H1 (cell line): ENCODE measurements around the gene PARK7. TPM values are rescaled to one million over a fixed set of nuclear protein-coding genes. Genes with fewer than 3 reads are reported as not detected.

Experiments
- CTCF ChIA-PET: fragments of 300-600 bp; sonication (Branson Sonifier 250); formaldehyde crosslinking; loops from one replicate; lab custom pipeline; 2021; ENCODE audit not compliant: partially characterized antibody; lab: Charles Lee
- POLR2A ChIA-PET: fragments of 300-600 bp; sonication (Branson Sonifier 250); formaldehyde crosslinking; loops from one replicate; lab custom pipeline; 2021; ENCODE audit warnings: inconsistent platforms; ENCODE audit not compliant: partially characterized antibody; lab: Charles Lee
- DNase-seq, 2 experiments: peaks; one replicate each; pipeline versions ENCODE4 v3.0.0 to v3.0.0-alpha.2; 2010 to 2022; ENCODE audit warnings: low spot score in 2 of 2, low read depth in 1 of 2, mixed read lengths in 1 of 2
- FAIRE-seq: peaks from 2 replicates; lab custom pipeline; 2011; peaks lifted over from hg19 to GRCh38; lab: Jason Lieb, UNC
- H2AFZ ChIP-seq: 2 replicates; pipeline ENCODE4 v1.8.1; 2012; ENCODE audit warnings: low read length, inconsistent platforms
- H2AK5ac ChIP-seq: 2 replicates; pipeline ENCODE4 v1.6.1; 2013; ENCODE audit warnings: low read depth, low read length
- H2BK120ac ChIP-seq: replicated peaks from 2 replicates; pipeline ENCODE3; 2013; ENCODE audit warnings: low read depth, low read length, inconsistent platforms
- H2BK12ac ChIP-seq: 2 replicates; pipeline ENCODE4 v1.6.1; 2013; ENCODE audit warnings: low read depth, low read length
- H2BK15ac ChIP-seq: 2 replicates; pipeline ENCODE4 v1.6.1; 2013; ENCODE audit warnings: low read length
- H2BK20ac ChIP-seq: 2 replicates; pipeline ENCODE4 v1.6.1; 2013; ENCODE audit warnings: low read length
- H2BK5ac ChIP-seq: 2 replicates; pipeline ENCODE4 v1.6.1; 2013; ENCODE audit warnings: low read depth, low read length
- H3K14ac ChIP-seq: 2 replicates; pipeline ENCODE4 v1.6.1; 2013; ENCODE audit warnings: inconsistent platforms; ENCODE audit not compliant: insufficient read length
- H3K18ac ChIP-seq: 2 replicates; pipeline ENCODE4 v1.6.1; 2013; ENCODE audit warnings: low read length; ENCODE audit errors: extremely low read depth
- H3K23ac ChIP-seq: 2 replicates; pipeline ENCODE4 v1.6.1; 2013; ENCODE audit warnings: inconsistent platforms; ENCODE audit not compliant: insufficient read length
- H3K23me2 ChIP-seq: 2 replicates; pipeline ENCODE4 v1.6.1; 2013; ENCODE audit warnings: low read depth, low read length
- H3K27ac ChIP-seq: 2 replicates; pipeline ENCODE4 v1.6.1; 2011; ENCODE audit warnings: low read depth, low read length, inconsistent platforms
- H3K27me3 ChIP-seq, 4 experiments: replicated peaks in 1 of 4; 1 replicate in 1 of 4; 2 replicates in 3 of 4; pipeline versions ENCODE4 v1.6.1 to v1.8.1; 2011 to 2013; ENCODE audit warnings: low read length in 3 of 4, mild to moderate bottlenecking in 3 of 4, inconsistent platforms in 2 of 4, mixed read lengths in 2 of 4, moderate library complexity in 1 of 4; ENCODE audit not compliant: control insufficient read depth in 3 of 4, insufficient read depth in 3 of 4; ENCODE audit errors: extremely low read depth in 1 of 4
- H3K36me3 ChIP-seq, 4 experiments: 2 replicates each; pipeline versions ENCODE4 v1.6.1 to v1.8.1; 2011 to 2013; ENCODE audit warnings: mild to moderate bottlenecking in 4 of 4, low read length in 3 of 4, moderate library complexity in 2 of 4, control low read depth in 1 of 4, inconsistent platforms in 1 of 4; ENCODE audit not compliant: insufficient read depth in 4 of 4, control insufficient read depth in 2 of 4
- H3K4ac ChIP-seq: replicated peaks from 2 replicates; pipeline ENCODE3; 2013; ENCODE audit warnings: low read length, low read depth, mixed read lengths, inconsistent platforms; ENCODE audit not compliant: insufficient read length
- H3K4me1 ChIP-seq, 4 experiments: replicated peaks in 1 of 4; 1 replicate in 1 of 4; 2 replicates in 3 of 4; pipeline versions ENCODE4 v1.6.1 to v1.8.1; 2011 to 2013; ENCODE audit warnings: low read length in 3 of 4, inconsistent platforms in 2 of 4, mixed read lengths in 1 of 4; ENCODE audit not compliant: insufficient read depth in 4 of 4, control insufficient read depth in 3 of 4
- H3K4me2 ChIP-seq, 2 experiments: 2 replicates each; pipeline versions ENCODE4 v1.6.1 to v1.8.1; 2011 to 2013; ENCODE audit warnings: low read depth in 2 of 2, low read length in 2 of 2, control low read depth in 1 of 2, inconsistent platforms in 1 of 2, mild to moderate bottlenecking in 1 of 2; ENCODE audit not compliant: insufficient read depth in 1 of 2
- H3K4me3 ChIP-seq, 4 experiments: fragments of 200-600, 300-600 bp in 1 of 4; sonication (generic), shearing (Covaris generic), sonication (Bioruptor Twin) in 1 of 4; 2 replicates each; pipeline versions ENCODE4 v1.5.1 to v1.8.1; 2011 to 2016; ENCODE audit warnings: low read length in 4 of 4, low read depth in 3 of 4, control low read depth in 2 of 4, inconsistent platforms in 2 of 4, mild to moderate bottlenecking in 2 of 4, mixed read lengths in 1 of 4, moderate library complexity in 1 of 4; ENCODE audit not compliant: insufficient read depth in 2 of 4; ENCODE audit errors: extremely low read depth in 1 of 4
- H3K56ac ChIP-seq: replicated peaks from 2 replicates; pipeline ENCODE3; 2013; ENCODE audit warnings: low read depth, mild to moderate bottlenecking, mixed read lengths, low read length, inconsistent platforms; ENCODE audit not compliant: insufficient read length
- H3K79me1 ChIP-seq: 2 replicates; pipeline ENCODE4 v1.6.1; 2013; ENCODE audit warnings: low read depth, low read length, control low read depth
- H3K79me2 ChIP-seq, 2 experiments: 2 replicates each; pipeline versions ENCODE4 v1.6.1 to v1.8.1; 2012 to 2013; ENCODE audit warnings: low read length in 2 of 2, mild to moderate bottlenecking in 2 of 2, inconsistent platforms in 1 of 2; ENCODE audit not compliant: insufficient read depth in 2 of 2, control insufficient read depth in 1 of 2
- H3K9ac ChIP-seq, 4 experiments: replicated peaks in 1 of 4; 1 replicate in 1 of 4; 2 replicates in 3 of 4; pipeline versions ENCODE4 v1.6.1 to v1.8.1; 2011 to 2013; ENCODE audit warnings: low read depth in 3 of 4, low read length in 3 of 4, control low read depth in 2 of 4, mild to moderate bottlenecking in 2 of 4, moderate library complexity in 2 of 4, inconsistent platforms in 1 of 4; ENCODE audit errors: extremely low read depth in 1 of 4
- H3K9me3 ChIP-seq, 2 experiments: 2 replicates each; pipeline versions ENCODE4 v1.6.1 to v1.8.1; 2012 to 2013; ENCODE audit warnings: mild to moderate bottlenecking in 2 of 2, moderate library complexity in 2 of 2, control low read depth in 1 of 2, inconsistent platforms in 1 of 2, low read depth in 1 of 2, low read length in 1 of 2, mixed read lengths in 1 of 2; ENCODE audit not compliant: insufficient read depth in 2 of 2
- H4K20me1 ChIP-seq, 2 experiments: replicated peaks in 1 of 2; 2 replicates each; pipeline versions ENCODE3 to v1.8.1; 2011 to 2013; ENCODE audit warnings: inconsistent platforms in 2 of 2, low read length in 2 of 2, mild to moderate bottlenecking in 1 of 2; ENCODE audit not compliant: insufficient read depth in 2 of 2, control insufficient read depth in 1 of 2
- H4K5ac ChIP-seq: 2 replicates; pipeline ENCODE4 v1.6.1; 2013; ENCODE audit warnings: low read length, low read depth, mixed read lengths, inconsistent platforms; ENCODE audit not compliant: insufficient read length
- H4K8ac ChIP-seq: 2 replicates; pipeline ENCODE4 v1.8.0; 2013; ENCODE audit warnings: mild to moderate bottlenecking, moderate library complexity, low read length, inconsistent platforms; ENCODE audit not compliant: insufficient read depth; ENCODE audit errors: extremely low read depth
- H4K91ac ChIP-seq: replicated peaks from 2 replicates; pipeline ENCODE3; 2013; ENCODE audit warnings: low read length, mixed read lengths, inconsistent platforms; ENCODE audit not compliant: insufficient read length
- HDAC6 ChIP-seq: IDR thresholded peaks from one replicate; pipeline ENCODE4 v1.7.1; 2012; ENCODE audit warnings: low read depth, mild to moderate bottlenecking, inconsistent platforms, low read length, moderate library complexity
- JUND ChIP-seq: IDR thresholded peaks from 2 replicates; pipeline ENCODE4 v1.6.1; 2011; ENCODE audit warnings: mild to moderate bottlenecking, improper control_type of control experiment, low read length
- RBBP5 ChIP-seq: IDR thresholded peaks from 2 replicates; pipeline ENCODE4 v1.7.1; 2012; ENCODE audit warnings: low read depth, mild to moderate bottlenecking, inconsistent platforms, low read length, moderate library complexity, borderline replicate concordance
- RFX5 ChIP-seq: IDR thresholded peaks from 2 replicates; pipeline ENCODE4 v1.6.1; 2011; ENCODE audit warnings: low read depth, low read length, improper control_type of control experiment, borderline replicate concordance
- WGBS, 2 experiments: shearing (Covaris generic) in 1 of 2; methylation state at CpG; one replicate each; pipeline versions ENCODE4 v1.1.6 to v1.1.7; 2013 to 2015; ENCODE audit warnings: low lambda C conversion rate in 2 of 2, mixed read lengths in 2 of 2, inconsistent platforms in 1 of 2, low coverage in 1 of 2, missing lambda C conversion rate in 1 of 2; ENCODE audit not compliant: insufficient replicate concordance in 2 of 2, insufficient coverage in 1 of 2, insufficient read length in 1 of 2; ENCODE audit errors: extremely low coverage in 1 of 2, missing lambda C conversion rate in 1 of 2; 5-methylcytosine and 5-hydroxymethylcytosine counted together
- polyA plus RNA-seq, 7 experiments: library from polyadenylated mRNA; depleted of rRNA in 3 of 7; stranded (reverse) in 5 of 7; unstranded in 2 of 7; fragments of >200 nt in 5 of 7; fragments of 200-250 nt in 2 of 7; gene quantifications; 1 replicate in 5 of 7; 2 replicates in 1 of 7; 4 replicates in 1 of 7; pipeline versions ENCODE4 v1.2.1 to v1.2.3, GENCODE V29; 2011 to 2013; ENCODE audit warnings: missing spikeins in 2 of 7, mixed read lengths in 2 of 7
- total RNA-seq: library from RNA; stranded (reverse); fragmentation: NEBNext Ultra II Directional; extraction: Animal tissue kit (Norgen Biotek cat#: 25700); gene quantifications from 2 replicates; pipeline ENCODE4 v1.2.1, GENCODE V29; 2021

The PARK7 gene
- total and polyA plus RNA-seq, 2 of the 8 experiments (the other 6 are each of a cell fraction or from before 2014, with no cell fraction given), result 206 to 383 TPM

DNA sequence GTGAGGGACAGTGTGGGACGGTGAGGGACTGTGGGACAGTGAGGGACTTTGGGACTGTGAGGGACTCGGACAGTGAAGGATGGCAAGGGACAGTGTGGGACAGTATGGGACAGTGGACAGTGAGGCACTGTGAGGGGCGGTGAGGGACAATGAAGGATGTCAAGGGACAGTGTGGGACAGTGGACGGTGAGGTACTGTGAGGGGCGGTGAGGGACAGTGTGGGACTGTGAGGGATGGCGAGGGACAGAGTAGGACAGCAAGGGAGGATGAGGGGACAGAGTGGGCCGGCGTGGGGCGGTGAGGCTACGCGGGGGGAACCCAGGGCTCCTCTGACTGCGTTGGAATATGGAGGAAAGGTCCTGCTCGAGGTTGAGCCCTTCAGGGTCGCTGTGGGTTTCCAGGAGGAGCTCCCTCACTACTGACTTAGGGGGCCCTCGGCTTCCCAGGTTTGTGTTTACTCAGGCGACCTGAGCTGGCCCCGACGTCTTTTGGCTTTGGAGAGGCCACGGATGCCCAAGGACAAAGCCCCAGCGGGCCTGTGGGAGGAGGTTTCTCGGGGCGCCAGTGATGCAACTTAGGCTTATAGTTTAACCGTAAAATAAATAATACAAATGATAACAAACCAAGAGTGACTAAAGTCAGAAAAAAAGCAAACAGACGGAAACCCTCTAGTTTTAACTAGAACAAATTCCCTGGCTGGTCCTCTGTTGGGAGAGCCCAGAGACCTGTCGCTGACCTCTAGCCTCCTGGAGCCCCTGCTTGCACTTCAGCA is 65.7 kb downstream of the PARK7 start:
- 69% methylated on average over 21 of the region's 25 CpGs; no CpG with 5 or more reads in 1 of the 2 experiments for WGBS, 2 experiments
- Histone ChIP-seq H3K18ac (peak overlapping the region; percentile 99), H3K36me3 (no peaks in the 10 kb centered on the region), H3K14ac (peak overlapping the region; percentile 68), H2AFZ (peak overlapping the region; percentile 99), H3K9ac (peak overlapping the region in 2 of 4 experiments; percentile 39 to 59; a peak in 4 of 7 replicates), H3K27me3 (peaks cover 0 to 8% (median 6%) of the 10 kb centered on the region in 4 experiments; a peak in 5 of 7 replicates), H2BK20ac (peak overlapping the region; percentile 99), H4K91ac (peak overlapping the region; percentile 99), H4K5ac (peak overlapping the region; percentile 55), H3K23ac (no peak overlapping the region), H2BK12ac (peak overlapping the region; percentile 100), H4K20me1 (peaks cover 10 to 12% of the 10 kb centered on the region in 2 experiments), H2BK120ac (peak overlapping the region; percentile 98), H3K4me1 (peaks cover 11 to 25% (median 20%) of the 10 kb centered on the region in 4 experiments), H3K4me2 (peak overlapping the region; percentile 97 to 100), H3K9me3 (no peaks in the 10 kb centered on the region), H3K4me3 (peak overlapping the region; percentile 24 to 85 (median 49)), H3K79me2 (peaks cover 12 to 37% of the 10 kb centered on the region in 2 experiments), H2BK15ac (peak overlapping the region; percentile 100), H3K23me2 (peaks cover 8% of the 10 kb centered on the region), H2BK5ac (peak overlapping the region; percentile 92), H3K4ac (peak overlapping the region; percentile 98), H3K56ac (no peak overlapping the region), H4K8ac (0 out of 2 replicates have a peak overlapping the region, but pooled peaks have one; percentile 88), H3K79me1 (no peaks in the 10 kb centered on the region), H2AK5ac (peak overlapping the region; percentile 98), H3K27ac (no peak overlapping the region)
- CTCF ChIA-PET, result interaction anchor here (0.6 to 1.8 kb wide), 6 partner anchors 12 to 653 kb away, joined by 3 to 6 read pairs (median 4); no protein-coding TSS in a partner anchor
- TF ChIP-seq RBBP5, result no peak
- TF ChIP-seq RFX5, result no peak
- no peak for TF ChIP-seq HDAC6
- TF ChIP-seq JUND, result no peak
- FAIRE-seq, result no peak
- POLR2A ChIA-PET, result interaction anchor here (0.5 to 3.0 kb wide), 21 partner anchors 7 to 291 kb away, joined by 3 to 12 read pairs (median 3); partner anchors contain the start of gene SLC45A1
- no peak for DNase-seq
